Right lobe of liver (tissue), 6 donors: ENCODE data around the gene VPS13A. TPM values are rescaled to one million over a fixed set of nuclear protein-coding genes. Genes with fewer than 3 reads are reported as not detected.

ENCODE experiments used
- ATAC-seq, 4 donors: fragments of 200-7000 bp; cut with Tn5 transposase; one replicate each; pipeline ENCODE4 v1.9.1; 2020; ENCODE audit warnings: mild to moderate bottlenecking in 4 of 4, moderate library complexity in 4 of 4
- DNase-seq, 3 donors: peaks; one replicate each; pipeline ENCODE4 v3.0.0-alpha.2; 2020
- H3K27ac ChIP-seq, 3 donors: fragments of 200-600 bp; one replicate each; pipeline ENCODE4 v1.8.0; 2022
- H3K27me3 ChIP-seq, 2 donors: fragments of 200-600 bp; one replicate each; pipeline ENCODE4 v1.8.0; 2022
- H3K36me3 ChIP-seq, 4 donors: fragments of 200-600 bp; sonication (generic) in 1 of 4; one replicate each; pipeline versions ENCODE4 v1.5.1 to v1.8.0; 2017 to 2022; ENCODE audit warnings: control low read depth in 1 of 4
- H3K4me1 ChIP-seq, 4 donors: fragments of 200-600 bp; sonication (generic) in 1 of 4; one replicate each; pipeline versions ENCODE4 v1.5.1 to v1.8.0; 2017 to 2022; ENCODE audit warnings: control low read depth in 1 of 4
- H3K4me3 ChIP-seq, 3 donors: fragments of 200-600 bp; one replicate each; pipeline ENCODE4 v1.8.0; 2022
- H3K9me3 ChIP-seq, 4 donors: fragments of 200-600 bp; sonication (generic) in 1 of 4; one replicate each; pipeline versions ENCODE4 v1.5.1 to v1.8.0; 2017 to 2022; ENCODE audit warnings: control low read depth in 1 of 4
- POLR2A ChIP-seq: fragments of 450-650 bp; IDR thresholded peaks from one replicate; pipeline ENCODE4 v1.6.1; 2017; ENCODE audit warnings: antibody characterized with exemption, mild to moderate bottlenecking
- WGBS: methylation state at CpG from one replicate; pipeline ENCODE4 v1.1.6; 2018; ENCODE audit warnings: low coverage, low lambda C conversion rate; ENCODE audit not compliant: insufficient coverage; ENCODE audit errors: missing lambda C conversion rate; 5-methylcytosine and 5-hydroxymethylcytosine counted together
- intact Hi-C, 2 donors: fragments of 100-400 bp; cut with DNase I; formaldehyde crosslinking; loops; one replicate each; pipeline versions ENCODE4 v1.11.2 to v1.14.1; 2022
- long read RNA-seq: library from polyadenylated mRNA; unstranded; transcript quantifications from one replicate; pipeline ENCODE4 v2.0.0, GENCODE V29; 2019
- total RNA-seq, 6 experiments: library from RNA; depleted of rRNA in 2 of 6; stranded (reverse); fragments of >200 nt in 2 of 6; fragmentation: NEBNext Ultra II Directional in 3 of 6; extraction: Animal tissue kit (Norgen Biotek cat#: 25700) in 3 of 6; gene quantifications; one replicate each; pipeline versions ENCODE4 v1.1.0 to v1.2.4, GENCODE V29; 2016 to 2023
- TF ChIP-seq, protein P1 (sequence below), 4 donors: fragments of 200-600 bp in 3 of 4; fragments of 450-650 bp in 1 of 4; IDR thresholded peaks; one replicate each; pipeline versions ENCODE4 v1.5.1 to v1.8.0; 2016 to 2022; ENCODE audit warnings: antibody characterized with exemption in 4 of 4, mild to moderate bottlenecking in 2 of 4
- donor health status: DM: no; HTN: yes; CAD: no.
- donor health status: DM: no; HTN: no; CAD: no.
- donor health status: DM: no; HTN: no; CAD: no.
- donor health status: DM: no; HTN: yes; CAD: no.
- donor health status: DM: no; HTN: yes; CAD: no.

The VPS13A gene
- 10 to 100 TPM; 13.1 to 26.5 (median 20.0) TPM for total RNA-seq
- long read RNA-seq, partial matches to known transcripts, result 4 of 8 reads
- long read RNA-seq, other reads (novel, unspliced or antisense), result 4 of 8 reads

DNA sequence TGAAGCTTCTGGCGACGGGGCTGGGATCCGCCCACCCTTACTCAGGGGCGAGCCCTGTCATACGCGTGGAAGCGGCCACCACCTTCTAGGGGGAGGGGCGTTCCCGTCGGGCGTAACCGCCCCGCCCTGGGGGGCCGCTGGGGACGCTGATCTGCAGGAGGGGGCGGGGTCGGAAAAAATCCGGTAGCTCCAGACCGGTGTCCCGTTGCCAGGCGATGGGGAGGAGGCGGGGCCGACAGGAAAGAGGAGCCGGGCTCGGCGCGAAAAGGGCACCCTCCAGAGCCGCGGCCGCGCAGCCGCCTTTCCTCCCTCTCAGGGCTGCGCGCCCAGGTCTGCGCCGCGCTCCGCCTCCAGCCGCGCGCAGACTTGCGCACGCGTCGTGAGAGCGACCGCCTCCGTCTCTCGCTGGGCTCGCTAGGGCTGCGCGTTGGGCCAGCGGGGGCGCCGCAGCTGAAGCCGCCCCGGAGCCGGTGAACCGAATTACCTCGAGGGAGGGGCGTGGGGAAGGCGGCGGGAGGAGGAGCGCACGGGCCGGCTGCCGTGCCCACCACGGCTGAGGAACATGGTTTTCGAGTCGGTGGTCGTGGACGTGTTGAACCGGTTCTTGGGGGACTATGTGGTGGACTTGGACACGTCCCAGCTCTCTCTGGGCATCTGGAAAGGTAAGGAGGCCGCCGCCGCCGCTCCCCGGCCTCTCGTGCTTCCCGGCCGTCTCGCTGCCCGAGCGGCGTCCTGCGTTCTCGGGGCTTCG, at the start of gene VPS13A:
Gene VPS13A (plus strand): TSS at position 392 of the 751 bp plus-strand sequence. CDS start 171 bp downstream, at position 563.
- peak; percentile 88 to 98 (median 93) for ATAC-seq
- H3K9me3 ChIP-seq, result no peaks in the 10 kb centered on the region
- intact Hi-C loops, result no loop called here

GRCh38 chr9:77128125-77128789, 49.1 kb upstream of the VPS13A start:
- Histone ChIP-seq H3K4me3 (no peak overlapping the region), H3K27me3 (no peaks in the 10 kb centered on the region), H3K27ac (no peak overlapping the region), H3K4me1 (no peaks in the 10 kb centered on the region), H3K9me3 (no peaks in the 10 kb centered on the region), H3K36me3 (no peaks in the 10 kb centered on the region)
- no peak for DNase-seq
- no peak for TF ChIP-seq POLR2A
- TF ChIP-seq, protein P1, sequence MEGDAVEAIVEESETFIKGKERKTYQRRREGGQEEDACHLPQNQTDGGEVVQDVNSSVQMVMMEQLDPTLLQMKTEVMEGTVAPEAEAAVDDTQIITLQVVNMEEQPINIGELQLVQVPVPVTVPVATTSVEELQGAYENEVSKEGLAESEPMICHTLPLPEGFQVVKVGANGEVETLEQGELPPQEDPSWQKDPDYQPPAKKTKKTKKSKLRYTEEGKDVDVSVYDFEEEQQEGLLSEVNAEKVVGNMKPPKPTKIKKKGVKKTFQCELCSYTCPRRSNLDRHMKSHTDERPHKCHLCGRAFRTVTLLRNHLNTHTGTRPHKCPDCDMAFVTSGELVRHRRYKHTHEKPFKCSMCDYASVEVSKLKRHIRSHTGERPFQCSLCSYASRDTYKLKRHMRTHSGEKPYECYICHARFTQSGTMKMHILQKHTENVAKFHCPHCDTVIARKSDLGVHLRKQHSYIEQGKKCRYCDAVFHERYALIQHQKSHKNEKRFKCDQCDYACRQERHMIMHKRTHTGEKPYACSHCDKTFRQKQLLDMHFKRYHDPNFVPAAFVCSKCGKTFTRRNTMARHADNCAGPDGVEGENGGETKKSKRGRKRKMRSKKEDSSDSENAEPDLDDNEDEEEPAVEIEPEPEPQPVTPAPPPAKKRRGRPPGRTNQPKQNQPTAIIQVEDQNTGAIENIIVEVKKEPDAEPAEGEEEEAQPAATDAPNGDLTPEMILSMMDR (IDR thresholded peaks at IDR 0.05), result no peak
- 0% methylated on average over 1 of the region's 1 CpG for WGBS
- intact Hi-C loops, result no loop called here
- ATAC-seq, result no peak

More for the DNA sequence above, at the start of gene VPS13A:
- no peaks in the 10 kb centered on the region for H3K36me3 ChIP-seq
- peak within 1 kb of the TSS; percentile 69 to 90 (median 81) for H3K4me3 ChIP-seq
- peak; percentile 78 for TF ChIP-seq POLR2A
- TF ChIP-seq, protein P1 (IDR thresholded peaks at IDR 0.05), result peak in 2 of 4 donors; percentile 11 to 28
- peaks cover 0 to 21% (median 1%) of the 10 kb centered on the region in 4 donors for H3K4me1 ChIP-seq
- no peaks in the 10 kb centered on the region for H3K27me3 ChIP-seq
- peak; percentile 95 to 97 (median 96) for DNase-seq
- H3K27ac ChIP-seq, result peak within 1 kb of the TSS; percentile 83 to 97 (median 87)
- 0% methylated on average over 11 of the region's 89 CpGs for whole genome bisulfite sequencing

DNA sequence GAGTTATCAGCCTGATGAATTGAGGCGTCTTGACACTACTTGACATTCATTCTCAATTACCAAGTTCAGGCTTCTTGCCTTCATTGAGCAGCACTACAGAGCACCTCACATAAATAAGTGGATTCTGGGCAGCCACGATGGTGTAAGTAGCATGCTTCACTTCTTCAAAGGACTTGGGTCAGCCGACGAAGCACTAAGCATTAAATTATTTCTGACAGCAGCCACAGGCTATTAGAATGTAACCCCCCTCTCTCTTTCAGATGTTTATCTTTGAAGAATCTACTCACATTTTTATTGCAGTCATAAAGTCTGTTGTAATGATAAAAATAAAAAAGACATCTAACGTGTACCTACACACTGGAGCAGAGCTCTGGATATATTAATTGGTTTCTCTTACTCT, 45.9 kb upstream of the VPS13A start:
- DNase-seq (no peak), ATAC-seq (no peak)
- TF ChIP-seq, protein P1 (IDR thresholded peaks at IDR 0.05), result no peak
- TF ChIP-seq POLR2A, result no peak
- intact Hi-C loops, result no loop called here
- no peak overlapping the region for H3K4me3 ChIP-seq
- no peaks in the 10 kb centered on the region for H3K36me3 ChIP-seq
- no peaks in the 10 kb centered on the region for H3K9me3 ChIP-seq
- no peaks in the 10 kb centered on the region for H3K27me3 ChIP-seq
- no peaks in the 10 kb centered on the region for H3K4me1 ChIP-seq
- 42% methylated on average over 5 of the region's 5 CpGs for WGBS
- H3K27ac ChIP-seq, result no peak overlapping the region

DNA sequence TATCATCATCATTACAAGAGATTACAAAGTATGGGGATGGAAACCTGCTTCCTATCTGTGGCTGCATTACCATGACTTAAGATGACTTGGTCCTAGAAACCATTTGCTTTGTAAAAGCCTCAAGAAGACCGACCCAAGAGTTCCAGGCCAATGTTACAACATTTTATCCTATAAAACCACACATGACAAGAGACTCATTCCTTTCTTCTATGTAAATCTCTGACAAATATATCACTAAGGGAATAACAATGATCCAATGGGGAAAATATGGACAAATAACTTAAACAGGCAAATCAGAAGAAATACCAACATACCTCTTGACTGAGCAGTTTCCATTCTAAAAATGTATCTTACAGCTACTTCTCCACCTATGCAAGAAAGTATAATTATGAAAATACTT, 44.3 kb upstream of the VPS13A start:
- ATAC-seq (no peak), DNase-seq (no peak)
- Histone ChIP-seq H3K4me1 (no peaks in the 10 kb centered on the region), H3K27me3 (no peaks in the 10 kb centered on the region), H3K9me3 (no peaks in the 10 kb centered on the region), H3K27ac (no peak overlapping the region), H3K36me3 (no peaks in the 10 kb centered on the region), H3K4me3 (no peak overlapping the region)
- intact Hi-C loops, result no loop called here
- WGBS, result 100% methylated on average over 1 of the region's 1 CpG
- no peak for TF ChIP-seq POLR2A
- TF ChIP-seq, protein P1 (IDR thresholded peaks at IDR 0.05), result no peak
